LNCAP (cell line): ENCODE data around the gene RASL12.
A peak's percentile ranks its signal among the peaks of the same experiment; 100 is the strongest.

Experiments
- TF ChIP-seq, protein P1 (sequence below): fragments of 450-650 bp; IDR thresholded peaks from 2 replicates; pipeline ENCODE4 v1.5.1; 2017; ENCODE audit warnings: mild to moderate bottlenecking

Gene RASL12

DNA sequence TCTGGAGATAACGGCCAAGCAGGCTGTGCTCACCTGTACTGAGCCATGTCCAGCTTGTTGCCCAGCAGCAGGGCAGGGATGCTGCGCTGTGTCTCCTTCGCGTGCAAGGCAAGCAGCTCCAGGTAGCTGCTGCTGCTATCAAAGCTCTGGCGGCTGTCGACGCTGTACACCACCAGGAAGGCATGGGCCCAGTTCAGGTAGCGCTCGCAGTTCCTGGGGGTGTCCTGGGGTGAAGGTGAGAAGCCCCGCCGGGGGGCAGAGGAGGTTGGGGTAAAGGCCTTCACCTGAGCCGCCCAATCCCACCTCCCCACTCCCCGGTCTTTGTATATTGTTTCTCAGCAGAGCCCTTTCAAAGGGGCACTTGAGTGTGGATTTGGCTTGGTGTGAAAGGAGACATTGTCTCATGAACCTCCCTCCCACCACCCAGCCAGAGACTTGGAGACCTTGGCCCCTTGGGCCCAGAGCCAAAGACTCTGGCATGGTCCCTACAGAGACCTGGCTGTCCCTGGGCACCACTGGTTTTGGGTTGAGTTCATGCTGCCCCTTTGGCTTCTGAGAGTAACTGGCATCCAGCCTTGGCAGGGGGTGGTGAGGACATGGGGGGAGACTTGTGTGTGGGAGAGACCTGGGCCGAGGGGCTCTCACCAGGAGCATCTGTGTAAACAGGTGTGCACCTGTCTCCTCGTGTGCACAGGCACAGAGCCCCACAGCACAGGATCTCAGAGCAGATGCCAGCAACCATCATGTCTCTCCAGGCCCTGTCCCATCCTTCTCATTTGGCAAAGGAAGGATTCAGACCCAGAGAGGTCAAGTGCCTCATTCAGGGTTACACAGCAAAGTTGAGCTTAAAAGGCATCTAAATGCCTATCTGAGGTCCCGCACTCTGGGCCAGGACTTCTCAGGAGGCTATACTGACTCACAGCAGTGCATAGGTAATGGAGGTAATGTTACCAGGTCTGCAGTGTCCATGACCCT lies 9.1 kb downstream of the RASL12 start:
- TF ChIP-seq, protein P1, sequence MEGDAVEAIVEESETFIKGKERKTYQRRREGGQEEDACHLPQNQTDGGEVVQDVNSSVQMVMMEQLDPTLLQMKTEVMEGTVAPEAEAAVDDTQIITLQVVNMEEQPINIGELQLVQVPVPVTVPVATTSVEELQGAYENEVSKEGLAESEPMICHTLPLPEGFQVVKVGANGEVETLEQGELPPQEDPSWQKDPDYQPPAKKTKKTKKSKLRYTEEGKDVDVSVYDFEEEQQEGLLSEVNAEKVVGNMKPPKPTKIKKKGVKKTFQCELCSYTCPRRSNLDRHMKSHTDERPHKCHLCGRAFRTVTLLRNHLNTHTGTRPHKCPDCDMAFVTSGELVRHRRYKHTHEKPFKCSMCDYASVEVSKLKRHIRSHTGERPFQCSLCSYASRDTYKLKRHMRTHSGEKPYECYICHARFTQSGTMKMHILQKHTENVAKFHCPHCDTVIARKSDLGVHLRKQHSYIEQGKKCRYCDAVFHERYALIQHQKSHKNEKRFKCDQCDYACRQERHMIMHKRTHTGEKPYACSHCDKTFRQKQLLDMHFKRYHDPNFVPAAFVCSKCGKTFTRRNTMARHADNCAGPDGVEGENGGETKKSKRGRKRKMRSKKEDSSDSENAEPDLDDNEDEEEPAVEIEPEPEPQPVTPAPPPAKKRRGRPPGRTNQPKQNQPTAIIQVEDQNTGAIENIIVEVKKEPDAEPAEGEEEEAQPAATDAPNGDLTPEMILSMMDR: no peak

DNA sequence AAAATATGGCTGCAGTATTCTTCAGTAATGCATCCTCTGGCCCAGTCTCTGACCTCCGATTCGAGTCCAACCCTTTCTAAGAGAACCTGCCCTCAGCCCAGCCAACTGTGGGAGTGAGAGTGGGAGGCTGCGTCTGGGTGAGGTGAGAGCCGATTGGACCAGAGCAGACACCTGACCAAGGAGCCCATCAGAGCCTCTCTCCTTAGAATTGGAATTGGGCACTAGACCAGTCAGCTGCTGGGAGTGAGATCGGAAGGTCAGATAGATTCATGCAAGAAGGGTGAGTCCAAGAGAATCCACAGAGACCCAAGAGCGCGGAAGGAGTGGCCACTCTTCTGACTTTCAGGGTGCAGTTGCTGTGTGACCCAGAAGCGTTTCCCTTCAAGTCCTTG lies 10.2 kb downstream of the RASL12 start:
- TF ChIP-seq, protein P1: no peak

DNA sequence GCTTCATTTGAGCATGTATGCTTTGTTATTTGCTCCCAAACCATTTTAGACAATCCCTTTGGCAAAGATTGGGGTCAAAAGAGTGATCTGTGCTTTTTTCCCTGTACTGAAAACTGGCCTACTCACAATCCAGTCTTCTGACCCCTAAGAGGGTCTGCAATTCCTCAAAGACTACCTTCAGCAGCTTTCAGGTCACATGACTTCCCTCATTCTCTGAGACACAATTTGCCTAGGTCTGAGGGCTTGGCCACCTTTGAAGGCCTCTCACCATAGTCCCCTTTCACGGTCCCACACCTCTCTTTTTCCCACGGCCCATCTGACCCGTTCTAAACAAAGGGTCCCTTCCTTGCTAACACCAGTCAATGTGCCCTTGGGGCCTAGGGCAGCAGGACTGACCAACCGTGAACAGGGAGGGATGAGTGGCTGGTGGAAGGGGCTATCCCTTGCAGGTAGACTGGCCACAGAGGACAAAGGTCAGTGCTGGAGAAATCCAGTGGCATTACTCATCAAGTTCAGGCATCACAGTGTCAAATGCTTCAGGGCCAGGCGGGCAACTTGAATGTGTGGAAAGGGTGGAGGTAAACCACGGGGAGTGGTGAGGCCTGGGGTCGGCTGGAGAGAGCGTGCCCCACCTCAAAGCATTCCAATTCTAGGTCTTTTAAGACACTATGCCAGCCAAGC lies 10.8 kb downstream of the RASL12 start:
- TF ChIP-seq, protein P1: no peak

DNA sequence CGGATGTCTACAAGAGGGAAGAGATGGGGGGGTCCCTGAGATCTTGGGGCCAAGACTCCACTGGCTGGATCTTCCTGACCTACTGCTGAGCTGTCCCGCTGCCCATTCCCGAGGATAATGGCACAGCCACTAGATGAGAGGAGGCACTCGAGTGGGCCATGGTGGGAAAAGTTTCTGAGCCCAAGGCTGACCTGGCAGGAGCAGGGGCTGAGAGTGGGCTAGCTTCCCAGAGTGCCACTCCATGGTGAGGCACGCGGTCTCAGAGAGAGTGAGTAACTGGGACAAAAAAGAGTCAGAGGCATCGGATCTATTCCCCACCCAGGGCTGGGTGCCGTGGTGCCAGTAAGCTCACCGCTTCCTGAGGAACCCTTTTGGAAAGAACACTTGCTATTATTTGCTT lies 11.7 kb downstream of the RASL12 start:
- TF ChIP-seq, protein P1: no peak

DNA sequence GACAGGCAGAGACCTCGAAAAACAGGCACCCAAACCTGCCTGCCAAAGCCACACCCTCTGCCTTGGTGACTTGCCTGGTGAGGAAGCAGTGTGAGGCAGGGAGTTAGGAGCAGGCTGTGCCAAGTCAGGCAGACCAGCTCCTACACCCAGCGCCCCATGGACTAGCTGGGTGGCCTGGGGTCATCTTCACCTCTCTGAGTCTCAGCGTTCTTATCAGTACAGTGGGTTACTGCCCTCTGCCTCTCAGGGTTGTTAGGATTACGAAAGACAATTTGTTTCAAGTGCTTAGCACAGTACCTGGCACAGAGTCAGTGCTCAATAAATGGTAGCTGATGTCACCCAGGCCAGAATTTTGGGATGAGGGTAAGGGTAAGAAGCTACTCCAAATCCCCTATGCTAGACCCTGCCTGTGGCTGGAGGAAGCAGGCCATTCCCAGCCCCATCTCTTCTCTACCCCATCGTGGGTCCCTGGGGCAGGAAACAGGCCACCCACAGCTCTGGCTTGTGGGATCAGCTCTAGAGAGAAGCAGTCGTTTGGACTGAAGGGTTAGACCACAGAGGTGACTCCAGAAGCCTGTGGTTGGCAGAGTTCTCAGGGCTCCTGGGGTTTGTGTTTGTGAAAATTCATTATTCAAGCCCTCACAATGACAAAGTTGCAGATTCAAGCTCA lies 12.5 kb downstream of the RASL12 start:
- TF ChIP-seq, protein P1: no peak

DNA sequence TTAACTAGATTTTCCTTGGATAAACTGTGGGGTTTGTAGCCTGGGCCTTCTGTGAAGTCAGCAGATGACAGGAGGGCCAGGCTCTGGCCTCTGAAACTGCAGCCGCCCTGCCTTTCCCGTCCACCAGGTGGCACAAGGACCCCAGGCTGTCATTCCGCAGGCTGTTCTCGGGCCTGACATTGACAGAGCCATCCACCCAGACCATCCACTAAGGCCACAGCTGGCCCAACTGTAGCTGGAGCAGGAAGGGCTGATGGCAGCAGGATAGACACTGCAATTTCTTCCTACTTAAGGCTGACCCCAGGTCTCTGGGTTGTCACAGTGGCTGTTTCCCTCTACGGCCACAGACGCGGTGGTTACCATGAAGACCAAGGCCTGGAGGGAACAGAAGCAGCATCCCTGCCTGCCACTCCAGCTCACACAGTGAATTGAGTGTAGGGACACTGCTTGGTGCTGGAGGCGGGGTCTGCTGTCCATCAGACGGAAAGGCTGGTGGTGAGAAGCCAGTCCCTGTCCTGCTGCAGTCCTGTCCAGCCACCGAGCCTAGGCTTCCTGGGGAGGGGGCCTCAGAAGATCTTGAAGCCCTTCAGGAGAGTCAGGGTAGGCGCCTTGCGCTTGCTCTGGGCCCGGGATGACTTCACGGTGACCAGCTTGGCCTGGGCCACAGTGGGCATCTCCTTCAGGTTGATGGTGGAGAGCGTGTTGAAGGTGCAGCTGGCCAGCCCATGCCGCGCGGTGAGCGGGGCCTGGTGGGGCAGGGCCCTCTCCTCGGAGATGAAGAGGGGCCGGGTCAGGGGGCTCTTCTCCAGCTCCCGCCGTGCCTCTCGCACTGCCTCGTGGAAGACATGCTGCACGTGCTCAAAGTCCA lies 13.2 kb downstream of the RASL12 start:
- TF ChIP-seq, protein P1: peak; percentile 87

DNA sequence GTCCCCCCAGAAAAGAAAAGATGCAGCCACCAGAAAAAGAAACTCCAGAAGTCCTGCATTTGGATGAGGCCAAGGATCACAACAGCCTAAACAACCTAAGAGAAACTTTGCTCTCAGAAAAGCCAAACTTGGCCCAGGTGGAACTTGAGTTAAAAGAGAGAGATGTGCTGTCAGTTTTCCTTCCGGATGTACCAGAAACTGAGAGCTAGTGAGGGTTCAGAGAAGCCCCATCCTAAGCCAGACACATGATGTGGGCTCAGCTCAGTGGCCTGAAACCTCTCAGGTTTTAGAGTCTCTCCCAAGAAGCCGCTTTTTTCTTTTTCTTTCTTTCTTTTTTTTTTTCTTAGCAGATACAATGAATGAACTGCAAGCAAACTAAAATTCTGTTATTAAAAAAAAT lies 14.8 kb downstream of the RASL12 start:
- TF ChIP-seq, protein P1: no peak
